Epithelial cell of esophagus (primary cell): ENCODE data around the gene CAMSAP3.
"Not testable (repeated sequence)": the region's sequence is repeated elsewhere in the genome, so short reads cannot be mapped to it uniquely, and the experiment has no call there.

ENCODE experiments used
- DNase-seq: peaks from one replicate; pipeline ENCODE4 v3.0.0; 2010; ENCODE audit warnings: low read depth
- H3K4me3 ChIP-seq: 2 replicates; pipeline ENCODE4 v1.5.1; 2011; ENCODE audit warnings: mild to moderate bottlenecking, low read length, control low read depth
- TF ChIP-seq, protein P1 (sequence below): IDR thresholded peaks from 2 replicates; pipeline ENCODE4 v1.5.1; 2011; ENCODE audit warnings: low read depth, mild to moderate bottlenecking, low read length, control low read depth, inconsistent platforms; ENCODE audit not compliant: insufficient read depth; ENCODE audit errors: missing control alignments

Gene CAMSAP3

DNA sequence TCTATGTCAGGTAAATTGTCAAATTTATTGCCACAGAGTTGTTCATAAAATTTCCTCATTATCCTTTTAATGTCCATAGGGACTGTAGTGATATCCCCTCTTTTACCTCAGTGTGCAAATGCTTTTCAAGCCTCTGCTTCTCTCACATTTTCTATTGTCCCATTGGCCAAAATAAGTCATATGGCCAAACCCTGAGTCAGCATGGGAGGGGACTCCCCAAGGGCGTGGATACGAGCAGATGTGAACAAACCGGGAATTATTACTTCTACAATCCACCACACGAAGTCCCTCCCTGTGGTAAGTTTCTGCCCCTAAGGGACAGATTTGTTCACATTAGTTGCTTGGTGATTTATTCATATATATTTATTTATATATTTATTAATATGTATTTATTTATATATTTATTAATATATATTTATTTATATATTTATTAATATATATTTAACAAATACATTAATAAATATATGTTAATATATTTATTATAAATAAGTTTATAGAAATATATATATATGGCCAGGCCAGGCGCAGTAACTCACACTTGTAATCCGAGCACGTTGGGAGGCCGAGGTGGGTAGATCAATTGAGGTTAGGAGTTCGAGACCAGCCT, 20.1 kb upstream of the CAMSAP3 start:
- TF ChIP-seq, protein P1, sequence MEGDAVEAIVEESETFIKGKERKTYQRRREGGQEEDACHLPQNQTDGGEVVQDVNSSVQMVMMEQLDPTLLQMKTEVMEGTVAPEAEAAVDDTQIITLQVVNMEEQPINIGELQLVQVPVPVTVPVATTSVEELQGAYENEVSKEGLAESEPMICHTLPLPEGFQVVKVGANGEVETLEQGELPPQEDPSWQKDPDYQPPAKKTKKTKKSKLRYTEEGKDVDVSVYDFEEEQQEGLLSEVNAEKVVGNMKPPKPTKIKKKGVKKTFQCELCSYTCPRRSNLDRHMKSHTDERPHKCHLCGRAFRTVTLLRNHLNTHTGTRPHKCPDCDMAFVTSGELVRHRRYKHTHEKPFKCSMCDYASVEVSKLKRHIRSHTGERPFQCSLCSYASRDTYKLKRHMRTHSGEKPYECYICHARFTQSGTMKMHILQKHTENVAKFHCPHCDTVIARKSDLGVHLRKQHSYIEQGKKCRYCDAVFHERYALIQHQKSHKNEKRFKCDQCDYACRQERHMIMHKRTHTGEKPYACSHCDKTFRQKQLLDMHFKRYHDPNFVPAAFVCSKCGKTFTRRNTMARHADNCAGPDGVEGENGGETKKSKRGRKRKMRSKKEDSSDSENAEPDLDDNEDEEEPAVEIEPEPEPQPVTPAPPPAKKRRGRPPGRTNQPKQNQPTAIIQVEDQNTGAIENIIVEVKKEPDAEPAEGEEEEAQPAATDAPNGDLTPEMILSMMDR: no peak
- DNase-seq: peak; percentile 51
- no peak overlapping the region for H3K4me3 ChIP-seq

DNA sequence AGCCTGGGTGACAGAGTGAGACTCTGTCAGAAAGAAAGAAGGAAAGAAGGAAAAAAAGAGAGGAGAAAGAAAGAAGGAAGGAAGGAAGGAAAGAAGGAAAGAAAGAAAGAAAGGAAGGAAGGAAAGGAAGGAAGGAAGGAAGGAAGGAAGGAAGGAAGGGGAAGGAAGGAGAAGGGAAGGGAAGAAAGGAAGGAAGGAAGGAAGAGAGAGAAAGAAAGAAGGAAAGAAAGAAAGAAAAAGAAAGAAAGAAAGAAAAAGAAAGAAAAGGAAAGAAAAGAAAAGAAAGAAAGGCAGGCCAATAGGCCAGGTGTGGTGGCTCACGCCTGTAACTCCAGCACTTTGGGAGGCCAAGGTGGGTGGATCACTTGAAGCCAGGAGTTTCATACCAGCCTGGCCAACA, 18.2 kb upstream of the CAMSAP3 start:
- not testable (repeated sequence) for H3K4me3 ChIP-seq, DNase-seq

DNA sequence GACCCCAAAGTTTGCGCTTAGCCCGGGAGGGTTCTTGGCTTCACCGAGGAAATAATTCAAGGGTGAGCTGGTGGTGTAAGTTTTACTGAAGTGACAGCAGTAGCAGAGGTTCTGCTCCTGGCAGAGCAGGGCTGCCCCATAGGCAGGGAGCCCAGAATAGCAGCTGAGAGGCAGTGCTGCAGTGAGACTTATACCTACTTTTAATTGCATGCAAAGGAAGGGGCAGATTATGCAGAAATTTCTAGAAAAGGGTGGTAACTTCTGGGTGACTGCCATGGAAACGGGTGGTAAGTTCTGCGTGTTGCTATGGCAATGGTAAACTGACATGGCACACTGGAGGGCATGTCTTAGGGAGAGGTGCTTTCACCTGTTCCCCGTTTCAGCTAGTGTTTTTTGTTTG, 17.5 kb upstream of the CAMSAP3 start:
- H3K4me3 ChIP-seq: no peak overlapping the region
- TF ChIP-seq, protein P1: no peak
- no peak for DNase-seq

GRCh38 chr19:7579182-7579581, 16.5 kb upstream of the CAMSAP3 start:
- no peak overlapping the region for H3K4me3 ChIP-seq
- TF ChIP-seq, protein P1: no peak
- DNase-seq: no peak

- TF ChIP-seq, protein P1: no peak
- no peak for DNase-seq
- no peak overlapping the region for H3K4me3 ChIP-seq
Measured at GRCh38 chr19:7582446-7582845, 13.2 kb upstream of the CAMSAP3 start.

GRCh38 chr19:7589822-7590221, 5.8 kb upstream of the CAMSAP3 start:
- TF ChIP-seq, protein P1: no peak
- H3K4me3 ChIP-seq: no peak overlapping the region
- no peak for DNase-seq

DNA sequence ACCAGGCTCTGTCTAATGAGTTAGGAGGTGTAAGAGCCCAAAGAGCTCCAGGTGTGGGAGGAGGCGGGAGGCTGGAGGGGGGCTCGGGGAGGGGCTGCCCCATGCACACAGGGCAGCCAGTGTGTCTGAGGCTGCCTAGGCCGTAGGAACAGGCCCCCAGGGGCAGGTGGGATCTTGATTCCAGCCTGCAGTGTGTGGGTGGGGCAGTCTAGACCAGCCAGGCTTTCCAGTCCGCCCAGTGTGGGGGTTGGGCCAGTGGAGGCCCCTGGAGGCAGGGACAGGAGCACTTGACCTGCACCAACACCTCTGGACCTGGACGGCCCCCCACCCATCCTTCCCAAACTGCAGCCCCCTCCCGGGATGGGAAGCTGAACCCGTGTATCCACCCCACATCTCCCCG, 5.4 kb upstream of the CAMSAP3 start:
- DNase-seq: peak; percentile 60
- no peak overlapping the region for H3K4me3 ChIP-seq
- TF ChIP-seq, protein P1: no peak
